Adrenal gland (tissue), 5 donors: ENCODE results near the gene TRIM42.

Experiments
- POLR2A ChIP-seq, 2 donors: fragments of 450-650 bp; IDR thresholded peaks; one replicate each; pipeline ENCODE4 v1.6.1; 2017; ENCODE audit warnings: antibody characterized with exemption in 2 of 2, mild to moderate bottlenecking in 2 of 2, moderate library complexity in 1 of 2
- TF ChIP-seq, protein P1 (sequence below), 6 experiments: fragments of 450-650 bp in 4 of 6; fragments of 200-600 bp in 2 of 6; sonication (generic) in 1 of 6; IDR thresholded peaks; 1 replicate in 5 of 6; 2 replicates in 1 of 6; pipeline versions ENCODE4 v1.5.1 to v1.8.0; 2016 to 2021; ENCODE audit warnings: antibody characterized with exemption in 6 of 6, mild to moderate bottlenecking in 2 of 6, moderate library complexity in 1 of 6
- donor health status: DM: no; HTN: no; CAD: no.

DNA sequence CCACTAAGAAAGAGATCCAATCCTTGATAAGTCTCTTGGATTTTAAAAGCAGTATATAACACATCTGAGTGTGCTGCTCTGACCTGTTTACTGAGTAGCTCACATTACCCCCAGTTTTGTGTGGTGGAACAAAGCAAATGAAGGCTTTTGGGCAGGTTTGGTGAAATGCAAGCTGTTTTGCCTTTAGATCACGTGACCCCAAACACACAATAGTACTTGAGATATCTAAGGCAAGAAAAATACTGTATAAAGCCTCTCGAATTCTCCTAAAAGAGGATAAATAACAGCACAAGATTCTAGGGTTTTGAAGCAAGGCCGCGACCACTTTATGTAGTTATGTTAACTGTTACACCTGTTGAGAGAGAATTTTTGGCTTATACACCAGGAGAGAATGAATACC lies 49.3 kb upstream of the TRIM42 start:
- TF ChIP-seq, protein P1, sequence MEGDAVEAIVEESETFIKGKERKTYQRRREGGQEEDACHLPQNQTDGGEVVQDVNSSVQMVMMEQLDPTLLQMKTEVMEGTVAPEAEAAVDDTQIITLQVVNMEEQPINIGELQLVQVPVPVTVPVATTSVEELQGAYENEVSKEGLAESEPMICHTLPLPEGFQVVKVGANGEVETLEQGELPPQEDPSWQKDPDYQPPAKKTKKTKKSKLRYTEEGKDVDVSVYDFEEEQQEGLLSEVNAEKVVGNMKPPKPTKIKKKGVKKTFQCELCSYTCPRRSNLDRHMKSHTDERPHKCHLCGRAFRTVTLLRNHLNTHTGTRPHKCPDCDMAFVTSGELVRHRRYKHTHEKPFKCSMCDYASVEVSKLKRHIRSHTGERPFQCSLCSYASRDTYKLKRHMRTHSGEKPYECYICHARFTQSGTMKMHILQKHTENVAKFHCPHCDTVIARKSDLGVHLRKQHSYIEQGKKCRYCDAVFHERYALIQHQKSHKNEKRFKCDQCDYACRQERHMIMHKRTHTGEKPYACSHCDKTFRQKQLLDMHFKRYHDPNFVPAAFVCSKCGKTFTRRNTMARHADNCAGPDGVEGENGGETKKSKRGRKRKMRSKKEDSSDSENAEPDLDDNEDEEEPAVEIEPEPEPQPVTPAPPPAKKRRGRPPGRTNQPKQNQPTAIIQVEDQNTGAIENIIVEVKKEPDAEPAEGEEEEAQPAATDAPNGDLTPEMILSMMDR (IDR thresholded peaks at IDR 0.05) = no peak
- TF ChIP-seq POLR2A (IDR thresholded peaks at IDR 0.05) = no peak
